ENCODE data around the gene INSYN2A. TPM values are rescaled to one million over a fixed set of nuclear protein-coding genes. Genes with fewer than 3 reads are reported as not detected.
A peak's percentile ranks its signal among the peaks of the same experiment; 100 is the strongest.

The INSYN2A gene
- polyA plus RNA-seq (2012; ENCODE audit: insufficient read depth, insufficient read length, low read depth), result not detected

- peaks cover 51% of the 10 kb centered on the region for H3K27me3 ChIP-seq
- peak; percentile 24 for DNase-seq
Observed at GRCh38 chr10:127196282-127197153, at the start of gene INSYN2A. Gene INSYN2A, minus strand, starts transcription at chr10:127196591. Its CDS starts 20,196 bp downstream, at chr10:127176395.

GRCh38 chr10:127245456-127245855 is 49.1 kb upstream of the INSYN2A start:
- Histone ChIP-seq H3K9me3 (no peaks in the 10 kb centered on the region), H3K4me1 (no peaks in the 10 kb centered on the region), H3K36me3 (no peaks in the 10 kb centered on the region), H3K4me3 (ENCODE audit: low read depth, low read length) (no peak overlapping the region), H3K27me3 (no peaks in the 10 kb centered on the region)
- no peak for TF ChIP-seq CTCF (IDR thresholded peaks at IDR 0.05; ENCODE audit: low read depth, low read length)
- no peak for DNase-seq

More at GRCh38 chr10:127196282-127197153, at the start of gene INSYN2A:
- Histone ChIP-seq H3K9me3 (no peaks in the 10 kb centered on the region), H3K4me3 (ENCODE audit: low read depth, low read length) (no peak within 1 kb of the TSS), H3K36me3 (no peaks in the 10 kb centered on the region), H3K4me1 (no peaks in the 10 kb centered on the region)
- TF ChIP-seq CTCF (IDR thresholded peaks at IDR 0.05; ENCODE audit: low read depth, low read length), result peak; percentile 21; the same call in 1 of the 2 replicates

- Histone ChIP-seq H3K9me3 (no peaks in the 10 kb centered on the region), H3K36me3 (no peaks in the 10 kb centered on the region), H3K27me3 (no peaks in the 10 kb centered on the region), H3K4me1 (no peaks in the 10 kb centered on the region), H3K4me3 (ENCODE audit: low read depth, low read length) (no peak overlapping the region)
- DNase-seq, result peak; percentile 41
- peak; percentile 59 for TF ChIP-seq CTCF (IDR thresholded peaks at IDR 0.05; ENCODE audit: low read depth, low read length)
Observed at GRCh38 chr10:127243490-127244272, 47.3 kb upstream of the INSYN2A start.

GRCh38 chr10:127242914-127243313 is 46.5 kb upstream of the INSYN2A start:
- H3K36me3 ChIP-seq, result no peaks in the 10 kb centered on the region
- DNase-seq, result no peak
- no peaks in the 10 kb centered on the region for H3K9me3 ChIP-seq
- H3K27me3 ChIP-seq, result no peaks in the 10 kb centered on the region
- H3K4me3 ChIP-seq (ENCODE audit: low read depth, low read length), result no peak overlapping the region
- no peak for TF ChIP-seq CTCF (IDR thresholded peaks at IDR 0.05; ENCODE audit: low read depth, low read length)
- no peaks in the 10 kb centered on the region for H3K4me1 ChIP-seq

- no peak overlapping the region for H3K4me3 ChIP-seq (ENCODE audit: low read depth, low read length)
- no peak for DNase-seq
Observed at GRCh38 chr10:127236266-127236665, 39.9 kb upstream of the INSYN2A start.

More at GRCh38 chr10:127236266-127236665, 39.9 kb upstream of the INSYN2A start:
- H3K27me3 ChIP-seq, result no peaks in the 10 kb centered on the region
- TF ChIP-seq CTCF (IDR thresholded peaks at IDR 0.05; ENCODE audit: low read depth, low read length), result no peak
- H3K4me1 ChIP-seq, result no peaks in the 10 kb centered on the region
- H3K36me3 ChIP-seq, result no peaks in the 10 kb centered on the region
- H3K9me3 ChIP-seq, result no peaks in the 10 kb centered on the region

All from BE2C (cell line).